HK-2 (cell line): ENCODE data around the gene MGP.

Source experiments
- DNase-seq: peaks from one replicate; pipeline ENCODE4 v3.0.0-alpha.2; 2018; ENCODE audit not compliant: unreplicated experiment

MGP gene

GRCh38 chr12:14885718-14886221, at the start of gene MGP:
MGP (minus strand) TSS chr12:14885854; CDS start chr12:14885791, 63 bp downstream.
- no peak for DNase-seq

- DNase-seq: no peak
These were observed 49.4 kb upstream of the MGP start for GRCh38 chr12:14935031-14935430.

DNA sequence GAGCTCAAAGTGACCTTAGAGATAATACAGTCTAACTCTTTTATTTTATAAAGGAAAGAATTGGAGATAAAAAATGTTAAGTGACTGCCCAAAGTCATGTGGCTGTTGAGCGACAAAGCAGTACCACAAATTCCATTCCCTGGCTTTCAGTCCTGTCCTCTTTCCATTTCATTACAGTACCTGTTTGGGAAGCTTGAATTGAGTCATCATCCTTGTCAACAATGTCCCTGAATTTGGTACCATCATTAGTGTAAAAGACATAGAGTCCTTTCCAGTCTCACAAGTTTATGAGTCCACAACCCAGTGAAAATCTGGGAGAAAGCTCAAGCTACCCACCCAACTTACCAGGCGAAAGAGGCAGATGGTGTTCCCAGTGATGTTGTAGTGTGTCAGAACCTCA, 48.9 kb upstream of the MGP start:
- no peak for DNase-seq

DNA sequence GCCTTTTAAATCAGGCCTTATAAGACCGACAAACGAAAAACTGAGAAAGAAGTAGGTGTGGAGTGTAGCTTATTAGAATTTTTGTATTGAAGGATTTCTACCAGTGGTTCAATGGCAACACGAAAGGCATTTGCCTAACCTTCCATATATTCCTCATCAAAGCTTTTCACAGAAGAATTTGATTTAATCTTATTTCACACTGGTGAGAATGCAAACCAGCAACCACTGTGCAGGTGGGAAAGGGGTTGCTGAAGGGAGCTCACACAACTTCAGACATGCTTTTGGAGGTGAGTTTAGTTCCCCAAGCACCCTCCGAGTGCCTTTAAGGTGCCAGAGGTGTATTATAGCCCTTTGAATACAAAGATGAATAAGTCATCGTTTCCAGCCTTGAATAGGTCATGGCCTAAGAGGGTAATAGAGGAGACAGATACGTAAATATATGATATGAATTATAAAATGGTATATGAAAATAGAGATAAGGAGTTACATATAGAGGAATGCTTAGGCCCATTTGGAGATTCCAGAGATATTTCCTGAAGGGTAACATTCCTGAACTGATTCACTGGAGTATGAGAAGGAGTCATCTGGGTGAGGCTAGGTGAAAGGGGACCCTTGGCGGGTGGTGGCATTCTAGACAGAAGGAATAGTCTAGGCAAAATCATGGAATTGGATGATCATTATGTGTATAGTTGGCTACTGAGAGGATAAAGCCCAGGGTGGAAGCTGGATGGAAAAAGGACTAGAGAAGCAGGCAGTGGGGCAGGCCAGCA, 46.3 kb upstream of the MGP start:
- no peak for DNase-seq

GRCh38 chr12:14931359-14931758, 45.7 kb upstream of the MGP start:
- no peak for DNase-seq

DNA sequence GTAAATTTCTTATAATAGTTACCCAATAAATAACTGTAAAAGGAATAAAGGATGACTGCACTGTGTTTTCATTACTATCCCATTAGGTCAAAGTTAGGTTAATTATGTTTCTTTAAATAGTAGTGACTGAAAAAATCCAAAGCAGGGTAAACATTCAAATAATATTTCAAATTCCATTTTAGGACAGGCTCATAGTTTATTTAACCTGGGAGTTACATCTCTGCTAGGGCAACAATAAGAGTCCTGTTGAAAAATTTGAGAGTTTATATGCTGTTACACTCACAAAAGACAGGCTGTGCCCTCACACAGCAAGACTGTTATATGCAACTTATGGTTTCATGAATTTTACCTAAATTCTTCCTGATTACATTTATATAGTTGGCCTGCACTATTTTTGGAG, 44.6 kb upstream of the MGP start:
- no peak for DNase-seq

GRCh38 chr12:14928931-14929330, 43.3 kb upstream of the MGP start:
- DNase-seq: no peak

DNA sequence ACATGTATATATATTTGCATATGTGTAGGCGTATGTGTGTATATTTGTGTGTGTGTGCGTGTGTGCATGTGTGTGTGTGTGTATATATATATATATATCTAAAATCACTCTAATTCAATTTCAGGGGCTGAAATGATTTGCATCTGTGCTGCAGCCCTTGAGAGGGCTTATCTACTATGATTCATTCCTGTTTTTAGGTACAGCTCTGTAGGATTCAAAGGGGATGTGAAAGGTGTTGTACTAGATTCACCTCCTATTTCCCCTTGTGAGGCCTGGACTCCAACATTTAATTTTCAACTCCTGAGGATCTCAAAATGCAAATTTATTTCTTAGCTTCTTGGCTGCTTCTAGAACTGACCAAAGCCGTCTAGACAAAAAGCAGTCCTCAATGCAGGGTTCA, 41.6 kb upstream of the MGP start:
- DNase-seq: no peak

DNA sequence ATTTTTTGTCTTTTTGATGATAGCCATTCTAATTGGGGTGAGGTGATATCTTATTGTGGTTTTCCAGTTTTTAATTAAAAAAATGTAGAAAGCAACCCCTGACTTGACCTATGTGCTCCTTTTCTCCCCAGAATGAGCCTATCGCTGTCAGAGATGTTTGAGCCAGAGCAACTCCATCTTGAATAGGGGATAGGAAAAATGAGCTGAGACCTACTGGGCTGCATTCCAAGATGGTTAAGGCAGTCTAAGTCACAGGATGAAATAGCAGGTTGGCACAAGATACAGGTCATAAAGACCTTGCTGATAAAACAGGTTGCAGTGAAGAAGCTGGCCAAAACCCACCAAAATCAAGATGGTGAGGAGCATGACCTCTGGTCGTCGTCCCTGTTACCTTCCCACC, 38.9 kb upstream of the MGP start:
- no peak for DNase-seq

DNA sequence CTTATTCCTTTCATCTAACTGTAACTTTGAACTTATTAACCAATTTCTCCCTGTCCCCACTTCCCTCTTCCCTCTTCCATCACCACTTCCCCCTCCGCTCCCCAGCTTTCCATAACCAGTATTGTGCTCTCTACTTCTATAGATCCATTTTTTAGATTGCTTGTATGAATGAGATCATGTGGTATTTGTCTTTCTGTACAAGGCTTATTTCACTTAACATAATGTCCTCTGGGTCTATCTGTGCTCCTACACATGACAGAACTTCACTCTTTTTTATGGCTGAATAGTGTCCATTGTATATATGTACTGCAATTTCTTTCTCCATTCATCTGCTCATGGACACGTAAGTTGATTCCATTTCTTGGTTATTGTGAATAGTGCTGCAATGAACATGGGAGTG, 38.3 kb upstream of the MGP start:
- no peak for DNase-seq

DNA sequence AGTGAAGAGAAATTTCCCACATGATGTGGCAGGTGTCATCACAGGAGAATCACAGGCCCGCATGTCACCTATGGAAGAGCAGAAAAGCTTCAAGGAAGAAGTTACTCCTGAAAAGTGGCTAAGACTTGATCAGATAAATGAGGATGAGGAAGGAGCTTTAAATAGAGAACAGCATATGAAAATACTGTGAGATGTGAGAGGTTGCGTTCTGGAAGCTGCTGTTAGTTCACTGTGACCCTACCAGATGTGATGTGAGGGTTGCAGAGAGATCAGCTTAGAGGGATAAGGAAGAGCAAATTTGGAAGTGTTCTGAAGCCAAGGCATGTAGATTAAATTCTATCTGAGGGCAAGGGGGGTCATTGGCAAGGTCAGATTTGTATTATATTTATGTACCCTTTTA, 35.6 kb upstream of the MGP start:
- no peak for DNase-seq

DNA sequence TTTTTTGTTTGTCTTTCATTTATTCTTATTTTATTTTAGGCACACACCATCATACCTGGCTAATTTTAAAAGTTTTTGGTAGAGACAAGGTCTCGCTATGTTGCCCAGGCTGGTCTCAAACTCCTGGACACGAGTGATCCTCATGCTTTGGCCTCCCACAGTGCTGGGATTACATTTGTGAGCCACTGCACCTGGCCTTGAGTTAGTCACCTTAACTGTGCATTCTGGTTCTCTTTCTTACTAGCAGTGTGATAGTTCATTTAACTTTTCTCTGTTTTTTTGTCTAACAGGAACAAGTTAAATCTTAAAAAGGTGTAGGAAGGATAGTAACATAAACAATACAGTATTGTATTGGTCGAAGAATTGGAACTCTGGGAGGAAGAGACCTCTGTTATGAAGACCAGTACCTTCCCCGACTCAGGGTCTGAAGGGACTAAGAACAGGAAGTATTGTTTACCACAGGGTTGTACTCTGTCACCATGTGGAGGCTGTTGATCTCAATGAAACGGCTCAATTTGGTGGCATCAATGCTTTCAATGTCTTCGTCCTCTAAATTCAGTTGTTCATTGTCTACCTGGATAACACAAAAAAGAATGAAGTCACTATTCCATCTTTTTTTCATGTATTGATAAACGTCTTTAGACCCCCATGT, 34.9 kb upstream of the MGP start:
- no peak for DNase-seq

GRCh38 chr12:14919455-14919854, 33.8 kb upstream of the MGP start:
- DNase-seq: no peak

DNA sequence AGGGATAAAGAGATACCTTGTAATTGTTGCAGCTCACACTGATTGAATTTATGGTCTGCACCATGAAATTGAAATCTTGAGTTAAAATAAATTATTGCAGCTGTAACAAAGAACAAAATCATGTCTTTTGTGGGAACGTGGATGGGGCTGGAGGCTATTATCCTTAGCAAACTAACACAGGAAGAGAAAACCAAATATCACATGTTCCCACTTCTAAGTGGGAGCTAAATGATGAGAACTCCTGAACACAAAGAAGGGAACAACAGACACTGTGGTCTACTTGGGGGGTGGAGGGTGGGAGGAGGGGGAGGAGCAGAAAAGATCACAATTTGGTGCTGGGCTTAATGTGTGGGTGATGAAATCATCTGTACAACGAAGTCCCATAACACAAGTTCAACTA, 30.1 kb upstream of the MGP start:
- no peak for DNase-seq

DNA sequence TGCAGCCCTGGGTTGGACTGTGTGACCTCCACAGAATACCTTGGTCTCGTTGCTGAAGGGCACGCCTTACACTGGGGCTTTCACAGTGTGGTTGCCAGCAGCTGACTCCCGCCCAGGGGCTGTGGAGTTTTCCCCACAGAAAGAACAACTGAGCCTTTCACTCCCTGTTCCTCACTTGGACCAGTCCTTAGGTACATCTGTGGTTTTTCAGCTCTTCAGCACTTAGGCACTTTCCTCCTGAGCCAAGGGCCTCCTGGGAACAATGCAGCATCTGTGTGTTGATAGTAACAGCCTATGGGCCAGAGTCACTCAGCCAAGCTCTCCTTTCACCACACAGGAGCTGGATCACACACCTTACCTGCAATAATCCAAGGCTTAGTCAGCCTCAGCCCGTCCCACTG, 27.7 kb upstream of the MGP start:
- DNase-seq: no peak

DNA sequence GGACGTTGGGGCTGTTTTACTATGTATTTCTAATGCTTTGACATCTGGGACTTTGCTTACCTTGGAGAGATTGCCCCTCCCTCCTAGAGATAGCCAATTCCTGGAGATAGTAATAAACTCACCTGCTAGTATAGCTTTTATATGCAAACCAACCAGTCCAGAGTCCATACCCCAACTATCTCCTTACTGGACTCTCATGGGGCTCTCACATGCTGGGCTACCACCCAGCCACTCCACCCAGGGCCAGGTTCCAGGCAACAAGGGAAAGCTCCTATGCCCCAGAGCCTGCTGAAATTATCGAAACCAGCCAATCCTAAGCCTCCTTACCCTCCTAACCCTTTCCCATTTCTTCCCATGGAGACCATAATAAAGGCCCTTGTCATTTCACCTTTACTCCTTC, 25.5 kb upstream of the MGP start:
- DNase-seq: no peak

DNA sequence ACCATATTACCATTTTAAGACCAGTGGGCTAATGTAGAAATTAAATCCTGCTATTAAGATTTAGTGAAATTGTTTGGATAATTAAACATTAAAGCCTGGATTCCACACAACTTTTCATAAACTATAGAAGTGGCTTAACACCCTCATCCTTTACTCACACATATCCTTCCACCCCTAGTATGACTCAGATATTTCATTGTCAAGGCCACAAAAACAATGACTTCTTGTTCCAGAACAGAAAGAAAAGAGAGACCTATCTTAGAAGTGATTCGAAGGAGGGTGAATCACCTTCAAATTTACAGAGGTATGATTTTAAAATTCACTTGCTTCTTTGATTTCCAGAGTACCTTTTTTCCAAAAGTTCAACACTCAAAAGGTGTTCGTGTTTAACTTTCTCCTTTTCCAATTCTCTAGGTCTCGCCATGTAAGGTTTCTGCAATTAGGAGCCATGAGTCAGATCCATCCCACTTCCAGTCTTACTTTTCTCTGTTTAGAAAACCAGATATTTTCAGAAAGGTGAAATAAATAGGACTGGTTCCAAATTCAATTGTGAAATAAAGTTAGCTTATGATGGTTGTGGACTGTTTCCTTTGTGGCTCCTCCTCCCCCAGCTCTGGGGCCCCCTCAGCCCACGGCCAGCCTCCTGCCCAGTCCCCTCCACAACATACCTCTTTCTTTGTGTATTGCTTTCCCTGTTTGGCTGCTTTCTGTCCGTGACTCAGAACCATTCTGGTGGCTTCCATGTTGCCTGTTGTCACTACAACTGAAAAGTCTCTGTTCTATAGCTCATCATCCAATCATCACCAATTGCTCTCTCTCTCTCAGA, 24.6 kb upstream of the MGP start:
- no peak for DNase-seq

DNA sequence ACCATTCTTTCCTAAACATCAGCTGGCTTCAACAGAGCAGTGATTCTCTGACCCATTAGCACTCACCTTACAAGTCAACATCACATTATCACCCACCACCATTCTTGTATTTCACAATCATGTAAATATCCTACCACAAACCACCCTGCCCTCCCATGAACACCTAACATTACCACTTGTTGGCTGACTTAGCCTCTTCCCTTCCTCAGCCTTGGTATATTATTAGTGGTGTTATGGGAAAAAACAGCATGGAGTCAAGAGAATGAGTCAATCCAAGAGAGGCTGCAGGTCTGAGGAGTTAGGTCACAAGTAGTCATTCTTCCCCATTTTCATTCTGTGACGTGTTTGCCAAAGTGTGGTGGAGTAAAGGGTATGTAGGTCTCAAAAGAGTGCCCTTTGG, 22.3 kb upstream of the MGP start:
- DNase-seq: no peak

DNA sequence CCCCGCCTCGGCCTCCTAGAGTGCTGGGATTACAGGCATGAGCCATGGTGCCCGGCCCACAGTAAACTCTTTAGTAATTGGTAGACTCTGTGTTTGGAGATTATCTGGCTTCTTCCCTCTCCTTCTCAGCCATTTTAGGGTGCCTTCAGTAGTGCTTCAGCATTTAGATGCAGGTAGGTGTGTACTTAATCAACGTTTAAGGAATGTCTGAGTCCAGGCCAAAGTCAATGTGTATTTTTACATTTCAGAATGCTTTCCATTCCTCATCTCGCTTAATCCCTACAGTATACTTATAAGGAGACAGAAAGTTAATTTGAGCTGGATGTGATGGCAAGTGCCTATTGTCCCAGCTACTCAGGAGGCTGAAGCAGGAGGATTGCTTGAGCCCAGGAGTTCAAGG, 20.5 kb upstream of the MGP start:
- no peak for DNase-seq

GRCh38 chr12:14905269-14906004, 19.8 kb upstream of the MGP start:
- no peak for DNase-seq

- no peak for DNase-seq
These were observed 19.2 kb upstream of the MGP start for GRCh38 chr12:14904854-14905253.
